ENCODE measurements around the gene ADGRF5. TPM values are rescaled to one million over a fixed set of nuclear protein-coding genes. Genes with fewer than 3 reads are reported as not detected.

The ADGRF5 gene
- total RNA-seq, 1 donor from 2014 or later, result not detected

DNA sequence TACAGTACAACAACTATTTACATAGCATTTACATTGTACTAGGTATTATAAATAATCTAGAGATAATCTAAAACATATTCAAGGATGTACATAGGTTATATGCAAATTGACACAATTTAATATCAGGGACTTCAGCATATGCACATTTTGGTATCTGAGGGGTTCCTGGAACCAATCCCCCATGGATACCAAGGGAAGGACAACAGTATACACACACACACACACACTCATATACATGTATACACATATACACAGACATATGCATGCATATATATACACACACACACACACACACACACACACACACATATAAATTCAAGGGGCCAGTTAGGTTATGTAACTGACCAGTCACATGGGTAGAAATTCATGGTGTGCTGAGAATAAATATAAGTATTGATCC lies 24.9 kb downstream of the ADGRF5 start:
- Mint-ChIP-seq H3K27ac (ENCODE audit: unreplicated experiment) (no peak overlapping the region), H3K4me3 (ENCODE audit: unreplicated experiment) (no peak overlapping the region), H3K4me1 (ENCODE audit: unreplicated experiment) (no peaks in the 10 kb centered on the region), H3K9me3 (ENCODE audit: unreplicated experiment) (no peaks in the 10 kb centered on the region), H3K36me3 (ENCODE audit: unreplicated experiment) (no peaks in the 10 kb centered on the region), H3K27me3 (ENCODE audit: unreplicated experiment) (no peaks in the 10 kb centered on the region)
- DNase-seq (ENCODE audit: extremely low spot score, unreplicated experiment), result no peak
- TF ChIP-seq, protein P1, sequence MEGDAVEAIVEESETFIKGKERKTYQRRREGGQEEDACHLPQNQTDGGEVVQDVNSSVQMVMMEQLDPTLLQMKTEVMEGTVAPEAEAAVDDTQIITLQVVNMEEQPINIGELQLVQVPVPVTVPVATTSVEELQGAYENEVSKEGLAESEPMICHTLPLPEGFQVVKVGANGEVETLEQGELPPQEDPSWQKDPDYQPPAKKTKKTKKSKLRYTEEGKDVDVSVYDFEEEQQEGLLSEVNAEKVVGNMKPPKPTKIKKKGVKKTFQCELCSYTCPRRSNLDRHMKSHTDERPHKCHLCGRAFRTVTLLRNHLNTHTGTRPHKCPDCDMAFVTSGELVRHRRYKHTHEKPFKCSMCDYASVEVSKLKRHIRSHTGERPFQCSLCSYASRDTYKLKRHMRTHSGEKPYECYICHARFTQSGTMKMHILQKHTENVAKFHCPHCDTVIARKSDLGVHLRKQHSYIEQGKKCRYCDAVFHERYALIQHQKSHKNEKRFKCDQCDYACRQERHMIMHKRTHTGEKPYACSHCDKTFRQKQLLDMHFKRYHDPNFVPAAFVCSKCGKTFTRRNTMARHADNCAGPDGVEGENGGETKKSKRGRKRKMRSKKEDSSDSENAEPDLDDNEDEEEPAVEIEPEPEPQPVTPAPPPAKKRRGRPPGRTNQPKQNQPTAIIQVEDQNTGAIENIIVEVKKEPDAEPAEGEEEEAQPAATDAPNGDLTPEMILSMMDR (IDR thresholded peaks at IDR 0.05), result no peak

- Mint-ChIP-seq H3K36me3 (ENCODE audit: unreplicated experiment) (no peaks in the 10 kb centered on the region), H3K27ac (ENCODE audit: unreplicated experiment) (no peak overlapping the region), H3K9me3 (ENCODE audit: unreplicated experiment) (no peaks in the 10 kb centered on the region), H3K4me1 (ENCODE audit: unreplicated experiment) (no peaks in the 10 kb centered on the region), H3K4me3 (ENCODE audit: unreplicated experiment) (no peak overlapping the region), H3K27me3 (ENCODE audit: unreplicated experiment) (no peaks in the 10 kb centered on the region)
- TF ChIP-seq, protein P1 (IDR thresholded peaks at IDR 0.05), result no peak
- DNase-seq (ENCODE audit: extremely low spot score, unreplicated experiment), result no peak
Measured at GRCh38 chr6:46895930-46896329, 25.8 kb downstream of the ADGRF5 start.

DNA sequence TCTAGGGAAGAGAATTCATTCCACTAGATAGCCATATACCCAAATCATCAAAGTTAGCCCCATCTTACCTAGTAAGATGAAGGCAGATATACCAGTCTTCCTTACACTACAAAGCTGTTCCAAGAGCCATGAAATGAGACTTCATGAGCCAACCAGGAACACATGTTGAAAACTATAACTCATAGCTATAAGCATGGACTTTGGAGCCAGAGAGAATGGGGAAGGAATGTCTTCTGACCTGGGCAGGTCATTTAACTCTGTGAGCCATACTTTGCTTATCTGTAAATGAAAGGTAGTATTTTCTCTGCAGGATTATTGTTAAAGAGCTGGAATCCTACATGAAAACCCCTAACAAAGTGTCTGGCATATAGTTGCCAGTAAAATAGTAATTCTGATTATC lies 27.3 kb downstream of the ADGRF5 start:
- Mint-ChIP-seq H3K27ac (ENCODE audit: unreplicated experiment) (no peak overlapping the region), H3K4me3 (ENCODE audit: unreplicated experiment) (no peak overlapping the region), H3K9me3 (ENCODE audit: unreplicated experiment) (no peaks in the 10 kb centered on the region), H3K4me1 (ENCODE audit: unreplicated experiment) (no peaks in the 10 kb centered on the region), H3K27me3 (ENCODE audit: unreplicated experiment) (no peaks in the 10 kb centered on the region), H3K36me3 (ENCODE audit: unreplicated experiment) (no peaks in the 10 kb centered on the region)
- no peak for DNase-seq (ENCODE audit: extremely low spot score, unreplicated experiment)
- TF ChIP-seq, protein P1 (IDR thresholded peaks at IDR 0.05), result no peak

- Mint-ChIP-seq H3K27me3 (ENCODE audit: unreplicated experiment) (no peaks in the 10 kb centered on the region), H3K9me3 (ENCODE audit: unreplicated experiment) (no peaks in the 10 kb centered on the region), H3K4me1 (ENCODE audit: unreplicated experiment) (no peaks in the 10 kb centered on the region), H3K4me3 (ENCODE audit: unreplicated experiment) (no peak overlapping the region), H3K36me3 (ENCODE audit: unreplicated experiment) (no peaks in the 10 kb centered on the region), H3K27ac (ENCODE audit: unreplicated experiment) (no peak overlapping the region)
- TF ChIP-seq, protein P1 (IDR thresholded peaks at IDR 0.05), result no peak
- DNase-seq (ENCODE audit: extremely low spot score, unreplicated experiment), result no peak
Measured at GRCh38 chr6:46893648-46894047, 28.1 kb downstream of the ADGRF5 start.

DNA sequence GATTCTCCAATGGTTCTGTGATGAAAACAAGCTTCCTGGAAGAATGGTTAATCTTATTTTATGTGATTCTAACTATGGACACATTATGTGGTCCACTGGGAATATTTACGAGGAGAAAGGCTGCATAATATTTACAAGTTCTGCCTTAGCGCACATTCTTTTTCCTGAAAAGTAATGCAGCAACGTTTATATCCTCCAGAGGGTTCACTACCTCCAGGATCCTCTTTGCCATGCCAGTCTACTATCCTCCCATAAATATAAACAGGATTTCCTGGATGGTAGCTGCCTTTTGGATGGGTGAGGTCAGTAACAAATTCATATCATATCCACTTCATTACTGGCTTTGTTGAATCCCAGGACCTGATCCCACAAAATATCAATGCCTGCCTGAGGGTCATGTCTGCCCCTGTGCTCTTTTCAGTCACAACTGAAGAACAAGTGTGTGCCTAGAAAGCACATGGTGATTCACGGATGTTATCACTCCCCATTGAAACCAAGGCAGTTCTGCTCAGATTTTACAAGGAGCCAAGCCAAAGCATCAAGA lies 30.4 kb downstream of the ADGRF5 start:
- TF ChIP-seq, protein P1 (IDR thresholded peaks at IDR 0.05), result no peak
- H3K27ac Mint-ChIP-seq (ENCODE audit: unreplicated experiment), result no peak overlapping the region
- H3K9me3 Mint-ChIP-seq (ENCODE audit: unreplicated experiment), result no peaks in the 10 kb centered on the region
- no peak for DNase-seq (ENCODE audit: extremely low spot score, unreplicated experiment)
- H3K27me3 Mint-ChIP-seq (ENCODE audit: unreplicated experiment), result no peaks in the 10 kb centered on the region
- no peaks in the 10 kb centered on the region for H3K4me1 Mint-ChIP-seq (ENCODE audit: unreplicated experiment)
- no peak overlapping the region for H3K4me3 Mint-ChIP-seq (ENCODE audit: unreplicated experiment)
- H3K36me3 Mint-ChIP-seq (ENCODE audit: unreplicated experiment), result no peaks in the 10 kb centered on the region

All from osteocyte (in vitro differentiated cells).